ENCODE measurements around the gene TBC1D1. TPM values are rescaled to one million over a fixed set of nuclear protein-coding genes. Genes with fewer than 3 reads are reported as not detected.
A peak's percentile ranks its signal among the peaks of the same experiment; 100 is the strongest.

The TBC1D1 gene
- total RNA-seq, 1 donor from 2014 or later: 56.5 TPM

DNA sequence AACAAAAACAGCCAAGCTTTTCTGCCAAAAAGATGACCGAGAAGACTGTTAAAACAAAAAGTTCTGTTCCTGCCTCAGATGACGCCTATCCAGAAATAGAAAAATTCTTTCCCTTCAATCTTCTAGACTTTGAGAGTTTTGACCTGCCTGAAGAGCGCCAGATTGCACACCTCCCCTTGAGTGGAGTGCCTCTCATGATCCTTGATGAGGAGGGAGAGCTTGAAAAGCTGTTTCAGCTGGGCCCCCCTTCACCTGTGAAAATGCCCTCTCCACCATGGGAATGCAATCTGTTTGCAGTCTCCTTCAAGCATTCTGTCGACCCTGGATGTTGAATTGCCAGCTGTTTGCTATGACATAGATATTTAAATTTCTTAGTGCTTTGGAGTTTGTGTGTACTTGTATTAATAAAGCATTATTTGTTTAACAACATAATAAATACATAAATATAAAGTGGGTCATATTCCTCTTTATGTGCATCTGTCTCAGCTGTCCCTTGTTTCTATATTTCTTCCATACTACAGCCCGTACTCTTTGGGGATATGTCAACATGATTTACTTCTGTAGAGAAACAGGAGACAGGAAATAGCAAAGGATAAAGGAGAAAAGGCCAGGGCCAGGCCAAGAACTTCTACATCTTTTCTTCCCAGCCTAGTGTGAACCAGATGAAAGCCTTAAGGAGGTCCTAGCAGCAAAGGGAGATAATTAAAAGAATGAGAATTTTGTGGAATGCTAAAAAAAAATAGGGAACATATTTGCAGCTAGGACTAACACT is 70.0 kb downstream of the TBC1D1 start:
- peaks cover 10% of the 10 kb centered on the region for H3K4me1 ChIP-seq
- ATAC-seq (peak; percentile 88 to 97), DNase-seq (peak; percentile 64)
- no peaks in the 10 kb centered on the region for H3K27me3 ChIP-seq (ENCODE audit: low read depth)
- no peak overlapping the region for H3K27ac ChIP-seq
- H3K4me3 ChIP-seq: no peak overlapping the region
- no peaks in the 10 kb centered on the region for H3K36me3 ChIP-seq
- H3K9me3 ChIP-seq: no peaks in the 10 kb centered on the region
- TF ChIP-seq, protein P1, sequence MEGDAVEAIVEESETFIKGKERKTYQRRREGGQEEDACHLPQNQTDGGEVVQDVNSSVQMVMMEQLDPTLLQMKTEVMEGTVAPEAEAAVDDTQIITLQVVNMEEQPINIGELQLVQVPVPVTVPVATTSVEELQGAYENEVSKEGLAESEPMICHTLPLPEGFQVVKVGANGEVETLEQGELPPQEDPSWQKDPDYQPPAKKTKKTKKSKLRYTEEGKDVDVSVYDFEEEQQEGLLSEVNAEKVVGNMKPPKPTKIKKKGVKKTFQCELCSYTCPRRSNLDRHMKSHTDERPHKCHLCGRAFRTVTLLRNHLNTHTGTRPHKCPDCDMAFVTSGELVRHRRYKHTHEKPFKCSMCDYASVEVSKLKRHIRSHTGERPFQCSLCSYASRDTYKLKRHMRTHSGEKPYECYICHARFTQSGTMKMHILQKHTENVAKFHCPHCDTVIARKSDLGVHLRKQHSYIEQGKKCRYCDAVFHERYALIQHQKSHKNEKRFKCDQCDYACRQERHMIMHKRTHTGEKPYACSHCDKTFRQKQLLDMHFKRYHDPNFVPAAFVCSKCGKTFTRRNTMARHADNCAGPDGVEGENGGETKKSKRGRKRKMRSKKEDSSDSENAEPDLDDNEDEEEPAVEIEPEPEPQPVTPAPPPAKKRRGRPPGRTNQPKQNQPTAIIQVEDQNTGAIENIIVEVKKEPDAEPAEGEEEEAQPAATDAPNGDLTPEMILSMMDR (IDR thresholded peaks at IDR 0.05): no peak
- intact Hi-C loops (cut with DNase I): no loop called here

DNA sequence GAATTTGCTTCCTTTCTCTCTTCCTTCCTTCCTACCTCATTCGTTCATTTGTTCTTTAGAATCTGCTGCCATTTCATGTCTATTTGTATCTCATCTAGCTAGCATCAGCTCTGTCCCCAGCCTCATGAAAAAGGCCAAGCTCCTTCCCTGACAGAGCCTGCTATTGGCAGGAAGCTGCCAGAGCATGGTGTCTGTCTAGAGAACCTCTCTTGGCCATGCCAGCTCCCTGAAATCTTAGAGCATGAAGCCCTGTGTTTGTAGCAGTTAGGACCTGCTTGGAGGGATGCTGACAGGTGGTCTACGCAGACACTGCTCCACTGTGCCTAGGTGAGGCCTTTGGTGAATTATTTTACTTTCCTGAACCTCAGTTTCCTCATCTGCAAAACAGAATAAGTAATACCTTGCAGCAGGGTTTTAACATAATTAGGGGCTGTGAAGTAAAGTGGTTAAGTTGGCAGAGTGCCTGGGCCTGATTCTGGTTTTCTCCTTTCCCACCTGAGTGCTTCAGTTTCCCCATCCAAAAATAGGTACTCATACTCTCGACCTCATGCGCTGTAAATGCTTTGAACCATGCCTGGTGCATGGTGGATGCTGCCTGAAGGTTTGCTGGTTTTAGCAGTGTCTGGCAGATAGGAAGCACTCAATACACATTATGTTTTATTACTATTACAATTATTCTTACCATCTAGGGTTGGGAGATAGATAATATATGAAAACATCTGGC is 74.0 kb downstream of the TBC1D1 start:
- TF ChIP-seq, protein P1 (IDR thresholded peaks at IDR 0.05): no peak
- no peak overlapping the region for H3K4me3 ChIP-seq
- intact Hi-C loops (cut with DNase I): no loop called here
- DNase-seq: no peak
- no peaks in the 10 kb centered on the region for H3K36me3 ChIP-seq
- peaks cover 16% of the 10 kb centered on the region for H3K4me1 ChIP-seq
- no peaks in the 10 kb centered on the region for H3K27me3 ChIP-seq (ENCODE audit: low read depth)
- no peak overlapping the region for H3K27ac ChIP-seq
- ATAC-seq: no peak
- H3K9me3 ChIP-seq: no peaks in the 10 kb centered on the region

GRCh38 chr4:37966044-37966443 is 75.2 kb downstream of the TBC1D1 start:
- Histone ChIP-seq H3K4me1 (peaks cover 21% of the 10 kb centered on the region), H3K4me3 (no peak overlapping the region), H3K27ac (no peak overlapping the region), H3K36me3 (no peaks in the 10 kb centered on the region), H3K9me3 (no peaks in the 10 kb centered on the region), H3K27me3 (ENCODE audit: low read depth) (no peaks in the 10 kb centered on the region)
- TF ChIP-seq, protein P1 (IDR thresholded peaks at IDR 0.05): no peak
- intact Hi-C loops (cut with DNase I): no loop called here
- ATAC-seq (no peak), DNase-seq (no peak)

GRCh38 chr4:37967736-37968135 is 76.9 kb downstream of the TBC1D1 start:
- no peak overlapping the region for H3K4me3 ChIP-seq
- TF ChIP-seq, protein P1 (IDR thresholded peaks at IDR 0.05): no peak
- H3K27ac ChIP-seq: no peak overlapping the region
- no peaks in the 10 kb centered on the region for H3K9me3 ChIP-seq
- H3K36me3 ChIP-seq: no peaks in the 10 kb centered on the region
- ATAC-seq (no peak), DNase-seq (no peak)
- no peaks in the 10 kb centered on the region for H3K27me3 ChIP-seq (ENCODE audit: low read depth)
- H3K4me1 ChIP-seq: peaks cover 15% of the 10 kb centered on the region
- intact Hi-C loops (cut with DNase I): no loop called here

DNA sequence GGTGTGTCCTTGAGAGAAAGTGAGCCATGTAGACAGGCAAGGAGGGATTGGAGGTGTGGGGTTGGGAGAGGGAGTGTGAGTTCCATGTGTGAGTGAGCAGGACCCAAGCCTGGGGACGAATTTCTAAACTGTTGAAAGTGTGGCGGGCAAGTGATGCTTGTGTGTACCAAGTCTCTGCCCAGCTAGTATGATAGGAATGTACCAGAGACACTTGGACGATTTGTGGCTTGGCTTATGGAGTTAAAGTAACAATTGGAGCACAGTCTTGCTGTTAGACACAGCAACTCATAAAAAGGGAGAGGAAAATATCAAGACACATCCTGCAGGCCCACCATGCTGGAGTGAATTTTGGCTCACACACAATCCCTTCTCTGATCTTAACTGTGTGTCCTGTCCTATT is 77.9 kb downstream of the TBC1D1 start:
- no peak overlapping the region for H3K27ac ChIP-seq
- H3K4me3 ChIP-seq: no peak overlapping the region
- H3K36me3 ChIP-seq: no peaks in the 10 kb centered on the region
- ATAC-seq: no peak
- peaks cover 15% of the 10 kb centered on the region for H3K4me1 ChIP-seq
- no peaks in the 10 kb centered on the region for H3K9me3 ChIP-seq
- no peak for DNase-seq
- TF ChIP-seq, protein P1 (IDR thresholded peaks at IDR 0.05): no peak
- no peaks in the 10 kb centered on the region for H3K27me3 ChIP-seq (ENCODE audit: low read depth)
- intact Hi-C loops (cut with DNase I): no loop called here

Measured in lower lobe of right lung (tissue), 2 donors.